Uterus (tissue), 2 donors: ENCODE data around the gene FAM177B.

Source experiments
- CTCF ChIP-seq, 4 experiments: fragments of 200-600 bp in 2 of 4; fragments of 450-650 bp in 2 of 4; sonication (generic) in 2 of 4; IDR thresholded peaks; one replicate each; pipeline ENCODE4 v1.5.1; 2016 to 2019; ENCODE audit warnings: antibody characterized with exemption in 4 of 4, mild to moderate bottlenecking in 2 of 4, moderate library complexity in 1 of 4
- POLR2A ChIP-seq, 2 donors: fragments of 450-650 bp; IDR thresholded peaks; one replicate each; pipeline ENCODE4 v1.6.1; 2016; ENCODE audit warnings: antibody characterized with exemption in 2 of 2, mild to moderate bottlenecking in 1 of 2, moderate library complexity in 1 of 2

DNA sequence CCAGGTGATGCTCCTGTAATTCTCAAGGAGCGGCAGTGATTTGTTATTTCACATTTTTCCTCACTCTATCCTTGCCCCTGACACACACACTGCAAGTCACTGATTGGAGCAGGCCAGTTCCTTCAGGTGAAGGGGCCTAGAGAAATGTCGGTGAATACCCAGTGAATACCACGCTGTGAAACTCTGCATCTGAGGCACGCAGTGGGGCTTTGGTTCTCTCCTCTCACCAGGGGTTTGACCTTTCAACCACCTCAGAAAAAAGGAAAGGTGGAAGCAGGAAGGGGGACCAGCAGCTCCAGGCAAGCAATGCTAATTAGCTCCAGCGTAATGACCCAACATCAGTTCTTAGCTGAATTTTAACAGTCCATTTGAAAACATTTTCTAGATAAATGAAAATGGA is 532 bp upstream of the FAM177B start:
- TF ChIP-seq CTCF (IDR thresholded peaks at IDR 0.05): no peak
- TF ChIP-seq POLR2A (IDR thresholded peaks at IDR 0.05): no peak
